Measurements from ENCODE around the gene LDB2.
"Not testable (repeated sequence)": the region's sequence is repeated elsewhere in the genome, so short reads cannot be mapped to it uniquely, and the experiment has no call there.

Gene LDB2

GRCh38 chr4:16530688-16531635 is 367.5 kb downstream of the LDB2 start:
- no peak for DNase-seq

GRCh38 chr4:16524911-16525554 is 373.4 kb downstream of the LDB2 start:
- DNase-seq = no peak

- no peak for DNase-seq
These were observed 374.0 kb downstream of the LDB2 start for GRCh38 chr4:16524406-16524805.

- not testable (repeated sequence) for DNase-seq
These were observed 374.9 kb downstream of the LDB2 start for GRCh38 chr4:16523526-16523925.

GRCh38 chr4:16521156-16521915 is 377.1 kb downstream of the LDB2 start:
- DNase-seq = no peak

- no peak for DNase-seq
These were observed 381.5 kb downstream of the LDB2 start for GRCh38 chr4:16516796-16517439.

GRCh38 chr4:16513876-16514275 is 384.6 kb downstream of the LDB2 start:
- no peak for DNase-seq

GRCh38 chr4:16508968-16509367 is 389.5 kb downstream of the LDB2 start:
- no peak for DNase-seq

GRCh38 chr4:16505726-16506125 is 392.7 kb downstream of the LDB2 start:
- no peak for DNase-seq

- no peak for DNase-seq
These were observed 393.2 kb downstream of the LDB2 start for GRCh38 chr4:16505267-16505666.

GRCh38 chr4:16503421-16504100 is 394.9 kb downstream of the LDB2 start:
- no peak for DNase-seq

- DNase-seq = no peak
These were observed 399.5 kb downstream of the LDB2 start for GRCh38 chr4:16498978-16499377.

- DNase-seq = no peak
These were observed 401.9 kb downstream of the LDB2 start for GRCh38 chr4:16496501-16496900.

- DNase-seq = no peak
These were observed 405.6 kb downstream of the LDB2 start for GRCh38 chr4:16492872-16493271.

GRCh38 chr4:16489226-16489625 is 409.2 kb downstream of the LDB2 start:
- DNase-seq = no peak

GRCh38 chr4:16488084-16488483 is 410.4 kb downstream of the LDB2 start:
- no peak for DNase-seq

GRCh38 chr4:16484711-16485110 is 413.7 kb downstream of the LDB2 start:
- no peak for DNase-seq

- DNase-seq = no peak
These were observed 414.9 kb downstream of the LDB2 start for GRCh38 chr4:16483540-16483939.

GRCh38 chr4:16480011-16480410 is 418.4 kb downstream of the LDB2 start:
- DNase-seq = no peak

- no peak for DNase-seq
These were observed 425.9 kb downstream of the LDB2 start for GRCh38 chr4:16472537-16472936.

- no peak for DNase-seq
These were observed 431.4 kb downstream of the LDB2 start for GRCh38 chr4:16467061-16467460.

- DNase-seq = no peak
These were observed 431.9 kb downstream of the LDB2 start for GRCh38 chr4:16466581-16466980.
